Ecto neural progenitor cell (in vitro differentiated cells): ENCODE measurements around the gene VWA2.

Source experiments
- DNase-seq: peaks from one replicate; pipeline ENCODE4 v3.0.0-alpha.2; 2018; ENCODE audit warnings: low spot score

VWA2 gene

GRCh38 chr10:114250236-114250635 lies 11.2 kb downstream of the VWA2 start:
- DNase-seq = no peak

DNA sequence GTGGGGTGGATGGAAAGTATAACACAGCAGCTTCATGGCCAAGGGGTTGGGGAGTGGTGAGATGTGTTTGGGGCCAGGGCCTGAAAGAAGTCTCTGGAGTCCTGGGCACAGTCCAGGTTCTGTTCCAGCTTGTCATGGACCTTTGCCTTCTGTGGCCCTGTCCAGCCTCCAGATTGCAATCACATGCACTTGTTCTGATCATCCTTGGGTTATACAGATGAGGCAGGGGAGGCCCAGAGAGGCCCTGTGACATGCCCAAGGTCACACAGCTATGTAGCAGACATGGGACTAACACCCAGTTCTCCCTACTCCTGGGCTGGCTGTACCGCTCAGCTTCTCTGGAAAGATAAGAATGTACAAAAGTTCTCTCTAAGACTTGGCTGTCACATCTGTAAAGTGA lies 11.7 kb downstream of the VWA2 start:
- DNase-seq = no peak

- DNase-seq = no peak
These were observed 13.0 kb downstream of the VWA2 start for GRCh38 chr10:114252092-114252491.

GRCh38 chr10:114252883-114253282 lies 13.8 kb downstream of the VWA2 start:
- no peak for DNase-seq

DNA sequence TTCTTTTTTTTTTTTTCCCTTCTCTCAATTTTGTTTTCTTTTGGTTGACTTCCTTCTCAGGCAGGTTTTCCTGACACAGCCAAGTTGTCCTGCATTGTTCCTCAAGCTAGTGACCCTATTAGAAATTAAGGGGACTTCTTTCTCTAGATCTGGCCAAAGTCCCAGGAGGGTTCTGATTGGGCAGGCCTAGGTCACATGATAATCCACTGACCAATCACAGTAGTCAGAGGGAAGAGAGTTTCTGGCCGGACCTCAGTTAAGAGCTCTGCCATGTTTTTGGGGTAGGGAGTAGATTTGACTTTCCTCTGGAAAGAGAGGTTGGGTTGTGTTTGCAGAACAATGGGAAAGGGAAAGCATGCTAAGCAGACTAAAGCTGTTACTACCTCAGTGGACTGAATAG lies 16.2 kb downstream of the VWA2 start:
- no peak for DNase-seq

GRCh38 chr10:114256008-114256765 lies 17.1 kb downstream of the VWA2 start:
- DNase-seq = no peak

GRCh38 chr10:114256822-114257221 lies 17.8 kb downstream of the VWA2 start:
- DNase-seq = no peak

- no peak for DNase-seq
These were observed 18.4 kb downstream of the VWA2 start for GRCh38 chr10:114257498-114257897.

DNA sequence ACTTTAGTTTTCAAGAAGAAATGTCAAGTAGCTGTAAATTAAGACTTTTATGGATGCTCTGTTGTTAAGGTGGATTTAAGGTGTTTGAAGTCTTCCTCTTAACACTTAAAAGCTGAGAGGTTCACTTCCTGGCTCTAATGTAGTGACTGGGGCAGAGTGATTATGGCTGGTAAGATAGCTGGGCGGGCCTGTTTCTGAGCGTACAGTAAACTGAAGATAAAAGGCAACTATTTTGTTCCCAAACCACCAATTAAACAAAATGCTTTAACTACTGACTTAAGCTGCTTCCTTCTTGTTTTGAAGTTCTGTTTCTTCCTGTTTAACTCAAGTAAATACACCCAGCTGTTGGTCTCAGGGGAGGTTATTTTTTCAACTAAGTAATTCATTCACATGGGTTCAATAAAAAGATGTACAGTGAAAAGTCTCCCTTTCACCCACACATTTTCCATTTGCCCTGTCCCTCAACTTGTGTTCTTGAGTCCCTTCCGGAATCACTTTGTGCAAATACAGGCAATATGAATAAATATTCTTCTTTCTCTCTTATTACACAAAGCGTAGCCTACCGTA lies 19.3 kb downstream of the VWA2 start:
- no peak for DNase-seq

GRCh38 chr10:114259824-114260223 lies 20.8 kb downstream of the VWA2 start:
- no peak for DNase-seq

GRCh38 chr10:114260366-114260765 lies 21.3 kb downstream of the VWA2 start:
- DNase-seq = no peak

GRCh38 chr10:114261076-114261475 lies 22.0 kb downstream of the VWA2 start:
- DNase-seq = no peak

DNA sequence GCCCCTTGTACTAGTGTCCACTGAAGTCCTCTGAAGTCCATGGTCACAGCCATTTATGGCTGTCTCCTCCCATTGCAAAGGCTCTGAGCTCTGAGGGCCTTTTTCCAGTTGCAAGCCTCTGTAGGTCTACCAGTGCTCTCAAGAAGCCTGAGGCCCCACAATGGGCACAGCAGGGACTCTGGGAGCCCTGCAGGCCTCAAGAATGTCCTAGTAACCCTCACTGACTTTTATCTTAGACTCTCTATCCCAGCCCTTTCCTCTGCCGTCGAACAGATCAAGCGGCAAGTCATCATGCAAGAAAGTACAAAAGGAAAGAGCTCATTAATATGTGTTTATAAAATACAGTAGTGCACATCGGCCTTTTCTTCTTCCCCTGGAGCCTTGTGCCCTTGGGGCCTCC lies 23.4 kb downstream of the VWA2 start:
- no peak for DNase-seq

GRCh38 chr10:114265392-114266053 lies 26.5 kb downstream of the VWA2 start:
- DNase-seq = no peak

DNA sequence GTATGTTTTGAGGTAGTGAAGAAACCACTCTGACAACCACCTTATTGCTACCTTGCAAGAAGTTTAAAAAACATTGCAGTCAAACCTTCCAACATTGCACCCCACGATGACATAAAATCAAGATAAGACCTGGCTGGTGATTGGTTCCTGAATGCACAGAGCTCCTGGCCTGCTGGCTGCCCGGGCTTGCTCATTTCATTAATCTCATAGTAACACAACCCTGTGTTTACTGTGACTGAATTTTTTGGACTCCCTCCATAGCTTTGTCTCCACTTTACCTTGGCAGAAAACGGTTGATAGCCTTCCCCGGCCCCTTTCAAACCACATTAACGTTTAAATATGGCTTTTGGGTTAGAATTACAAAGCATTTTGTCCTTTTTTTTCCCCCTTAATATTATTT lies 27.5 kb downstream of the VWA2 start:
- DNase-seq = no peak

DNA sequence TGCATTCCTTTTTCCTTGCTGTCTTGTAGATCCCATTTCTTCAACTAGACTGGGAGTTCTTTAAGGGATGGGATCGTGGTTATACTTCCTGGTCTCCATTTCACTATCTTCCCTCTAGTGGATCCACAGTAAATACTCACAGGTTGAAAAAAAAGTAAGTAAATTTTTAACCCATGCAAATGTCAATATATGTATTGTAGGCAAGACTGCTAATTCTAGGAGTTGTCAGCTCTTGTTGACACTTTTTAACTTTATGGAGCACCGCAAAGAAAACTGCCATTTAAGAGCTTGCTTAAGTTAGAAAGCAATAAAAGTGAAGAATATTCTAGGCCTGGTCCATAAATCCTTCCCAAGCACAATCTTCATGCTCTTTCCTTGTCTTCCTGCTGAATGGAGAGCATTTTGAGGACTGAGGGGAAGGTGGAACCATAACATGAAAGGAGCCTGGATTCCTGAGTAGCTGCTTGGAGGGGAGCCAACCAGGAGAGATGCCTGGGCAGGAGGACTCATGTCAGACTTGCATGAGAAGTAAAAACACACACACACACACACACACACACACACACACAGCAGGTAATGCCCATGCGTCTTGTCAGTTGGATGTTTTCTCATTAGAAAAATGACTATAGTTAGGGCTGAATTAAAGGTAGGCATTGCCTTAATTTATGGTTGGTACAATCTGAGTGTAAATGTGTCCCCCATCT lies 32.2 kb downstream of the VWA2 start:
- DNase-seq = no peak

DNA sequence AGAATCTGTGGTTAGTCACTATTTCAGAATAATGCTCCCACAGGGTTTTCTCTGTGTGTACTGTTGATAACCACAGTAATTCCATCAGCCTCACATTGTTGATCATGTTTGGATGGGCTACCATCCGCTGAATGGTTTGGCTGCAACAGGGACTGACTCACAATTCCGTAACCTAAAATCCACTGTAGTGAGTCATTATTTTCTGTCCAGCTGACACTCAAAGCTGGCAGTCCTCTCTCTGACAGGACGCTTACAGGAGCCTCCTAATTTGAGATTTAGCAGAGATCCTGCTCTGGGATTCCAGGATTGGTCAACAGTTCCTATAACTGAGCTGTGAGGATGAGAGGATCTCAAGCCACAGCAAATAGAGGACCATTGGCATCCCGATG lies 32.7 kb downstream of the VWA2 start:
- DNase-seq = no peak

DNA sequence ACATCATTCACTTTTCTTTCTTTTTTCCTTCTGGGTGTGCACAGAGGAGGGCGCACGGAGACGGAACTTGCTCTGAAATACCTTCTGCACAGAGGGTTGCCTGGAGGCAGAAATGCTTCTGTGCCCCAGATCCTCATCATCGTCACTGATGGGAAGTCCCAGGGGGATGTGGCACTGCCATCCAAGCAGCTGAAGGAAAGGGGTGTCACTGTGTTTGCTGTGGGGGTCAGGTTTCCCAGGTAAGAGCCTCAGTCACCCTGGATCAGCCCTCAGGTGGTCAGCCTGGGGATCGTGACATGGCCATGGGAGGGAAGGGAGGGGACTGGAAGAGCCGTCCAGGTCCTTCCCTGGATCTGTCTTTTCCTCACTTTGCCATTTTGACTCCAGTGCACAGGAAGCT lies 33.6 kb downstream of the VWA2 start:
- no peak for DNase-seq

DNA sequence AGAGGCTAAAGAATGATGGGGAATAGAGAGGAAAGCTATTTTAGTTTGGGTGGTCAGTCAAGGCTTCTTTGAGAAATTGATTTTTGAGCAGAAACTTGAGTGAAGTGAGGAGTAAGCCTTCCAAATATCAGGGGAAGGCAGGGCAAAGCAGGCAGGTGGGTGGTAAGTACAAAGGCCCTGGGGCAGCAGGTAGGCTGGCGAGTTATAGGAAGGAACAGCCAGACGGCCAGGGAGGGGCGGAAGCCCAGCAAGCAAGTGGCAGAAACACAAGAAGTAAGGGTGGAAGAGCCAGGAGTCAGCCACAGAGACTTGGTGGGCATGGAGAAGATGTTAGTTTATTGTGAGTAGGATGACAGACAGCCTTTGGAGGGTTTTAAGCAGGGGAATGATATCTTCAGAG lies 34.9 kb downstream of the VWA2 start:
- no peak for DNase-seq

DNA sequence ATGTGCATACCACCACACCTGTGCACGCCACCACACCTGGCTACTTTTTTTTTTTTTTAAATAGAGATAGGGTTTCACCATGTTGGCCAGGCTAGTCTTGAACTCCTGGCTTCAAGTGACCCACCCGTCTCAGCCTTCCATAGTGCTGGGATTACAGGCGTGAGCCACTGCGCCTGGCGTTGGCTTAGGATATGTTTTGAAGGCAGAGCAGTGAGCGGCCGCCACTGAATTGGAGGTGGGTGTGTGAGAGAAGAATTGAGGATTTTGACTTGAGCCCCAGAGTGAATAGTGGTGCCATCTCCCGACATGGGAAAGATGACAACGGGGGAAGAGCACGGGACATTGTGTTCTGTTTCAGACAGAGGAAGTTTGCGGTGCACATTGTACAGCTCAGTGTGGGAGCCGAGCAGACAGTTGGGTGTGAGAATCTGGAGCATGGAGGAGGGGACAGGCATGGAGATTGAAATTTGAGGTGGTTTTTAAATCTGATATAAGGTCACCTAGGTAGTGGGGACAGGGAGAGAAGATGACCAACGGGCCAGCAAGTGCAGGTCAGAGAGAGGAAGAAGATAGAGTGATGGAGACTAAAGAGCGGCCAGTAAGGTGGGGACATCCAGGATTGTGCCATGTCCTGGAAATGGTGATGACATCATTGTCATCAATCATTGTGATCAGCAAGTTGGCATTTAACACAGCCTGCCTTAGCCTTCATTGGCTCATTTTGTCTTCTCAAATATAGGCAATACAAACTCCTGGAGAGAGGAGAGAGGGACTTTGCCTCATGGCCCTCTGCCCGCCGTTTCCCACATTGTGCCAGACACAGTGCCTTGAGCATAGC lies 35.8 kb downstream of the VWA2 start:
- no peak for DNase-seq

GRCh38 chr10:114276066-114276465 lies 37.0 kb downstream of the VWA2 start:
- no peak for DNase-seq

GRCh38 chr10:114276671-114277070 lies 37.6 kb downstream of the VWA2 start:
- no peak for DNase-seq
